ENCODE results near the gene MUC3A.
"Not testable (repeated sequence)": the region's sequence is repeated elsewhere in the genome, so short reads cannot be mapped to it uniquely, and the experiment has no call there.

Gene MUC3A

GRCh38 chr7:100949227-100949932 lies at the start of gene MUC3A:
TSS of gene MUC3A (plus strand) at chr7:100949534. CDS start at chr7:100949625, 91 bp downstream.
- DNase-seq (ENCODE audit: low read depth), result no peak
- TF ChIP-seq, protein P1, sequence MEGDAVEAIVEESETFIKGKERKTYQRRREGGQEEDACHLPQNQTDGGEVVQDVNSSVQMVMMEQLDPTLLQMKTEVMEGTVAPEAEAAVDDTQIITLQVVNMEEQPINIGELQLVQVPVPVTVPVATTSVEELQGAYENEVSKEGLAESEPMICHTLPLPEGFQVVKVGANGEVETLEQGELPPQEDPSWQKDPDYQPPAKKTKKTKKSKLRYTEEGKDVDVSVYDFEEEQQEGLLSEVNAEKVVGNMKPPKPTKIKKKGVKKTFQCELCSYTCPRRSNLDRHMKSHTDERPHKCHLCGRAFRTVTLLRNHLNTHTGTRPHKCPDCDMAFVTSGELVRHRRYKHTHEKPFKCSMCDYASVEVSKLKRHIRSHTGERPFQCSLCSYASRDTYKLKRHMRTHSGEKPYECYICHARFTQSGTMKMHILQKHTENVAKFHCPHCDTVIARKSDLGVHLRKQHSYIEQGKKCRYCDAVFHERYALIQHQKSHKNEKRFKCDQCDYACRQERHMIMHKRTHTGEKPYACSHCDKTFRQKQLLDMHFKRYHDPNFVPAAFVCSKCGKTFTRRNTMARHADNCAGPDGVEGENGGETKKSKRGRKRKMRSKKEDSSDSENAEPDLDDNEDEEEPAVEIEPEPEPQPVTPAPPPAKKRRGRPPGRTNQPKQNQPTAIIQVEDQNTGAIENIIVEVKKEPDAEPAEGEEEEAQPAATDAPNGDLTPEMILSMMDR (IDR thresholded peaks at IDR 0.05; ENCODE audit: insufficient read depth, low read depth, low read length, missing control alignments), result no peak
- H3K4me3 ChIP-seq (ENCODE audit: low read depth, low read length), result no peak within 1 kb of the TSS

DNA sequence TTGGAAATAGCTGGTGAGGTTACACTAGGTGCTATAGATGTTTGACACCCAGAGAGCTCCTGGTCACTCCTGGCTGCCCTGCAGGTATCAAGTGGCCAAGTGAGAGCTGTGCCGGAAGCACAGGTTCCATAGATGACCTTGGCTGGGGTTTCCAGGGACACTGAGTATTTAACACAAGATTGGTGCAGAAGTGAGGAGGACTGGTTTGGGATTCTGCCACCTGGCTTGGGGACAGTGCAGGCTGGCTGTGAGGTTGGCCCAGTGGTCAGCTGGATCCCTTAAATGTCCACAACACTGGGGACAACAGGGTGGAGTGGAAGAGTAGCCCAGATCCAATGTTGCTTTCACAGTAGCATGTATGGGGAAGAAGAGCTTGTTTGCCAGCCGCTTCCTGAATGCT lies 48.4 kb upstream of the MUC3A start:
- TF ChIP-seq, protein P1 (IDR thresholded peaks at IDR 0.05; ENCODE audit: insufficient read depth, low read depth, low read length, missing control alignments), result no peak
- DNase-seq (ENCODE audit: low read depth), result no peak
- H3K4me3 ChIP-seq (ENCODE audit: low read depth, low read length), result no peak overlapping the region

- no peak for DNase-seq (ENCODE audit: low read depth)
- TF ChIP-seq, protein P1 (IDR thresholded peaks at IDR 0.05; ENCODE audit: insufficient read depth, low read depth, low read length, missing control alignments), result no peak
- H3K4me3 ChIP-seq (ENCODE audit: low read depth, low read length), result no peak overlapping the region
These were observed 47.4 kb upstream of the MUC3A start for GRCh38 chr7:100901921-100902332.

GRCh38 chr7:100902638-100903037 lies 46.7 kb upstream of the MUC3A start:
- no peak for DNase-seq (ENCODE audit: low read depth)
- no peak overlapping the region for H3K4me3 ChIP-seq (ENCODE audit: low read depth, low read length)
- TF ChIP-seq, protein P1 (IDR thresholded peaks at IDR 0.05; ENCODE audit: insufficient read depth, low read depth, low read length, missing control alignments), result no peak

DNA sequence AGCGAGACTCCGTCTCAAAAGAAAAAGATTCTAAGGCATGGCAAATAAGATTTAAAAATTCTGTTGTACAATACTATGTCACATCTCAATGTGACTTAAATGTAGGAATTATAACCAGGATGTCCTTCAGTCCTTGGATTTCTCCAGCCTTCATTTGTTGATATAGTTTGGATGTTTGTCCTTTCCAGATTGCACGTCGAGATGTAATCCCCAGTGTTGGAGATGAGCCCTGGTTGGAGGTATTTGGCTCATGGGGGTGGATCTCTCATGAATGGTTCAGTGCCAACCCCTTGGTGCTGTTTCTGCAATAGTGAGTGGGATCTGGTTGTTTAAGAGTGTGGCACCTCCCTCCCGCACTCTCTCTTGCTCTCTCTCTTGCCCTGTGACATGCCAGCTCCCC lies 40.8 kb upstream of the MUC3A start:
- no peak overlapping the region for H3K4me3 ChIP-seq (ENCODE audit: low read depth, low read length)
- TF ChIP-seq, protein P1 (IDR thresholded peaks at IDR 0.05; ENCODE audit: insufficient read depth, low read depth, low read length, missing control alignments), result no peak
- DNase-seq (ENCODE audit: low read depth), result no peak

GRCh38 chr7:100910443-100910842 lies 38.9 kb upstream of the MUC3A start:
- DNase-seq (ENCODE audit: low read depth); H3K4me3 ChIP-seq (ENCODE audit: low read depth, low read length): not testable (repeated sequence)

DNA sequence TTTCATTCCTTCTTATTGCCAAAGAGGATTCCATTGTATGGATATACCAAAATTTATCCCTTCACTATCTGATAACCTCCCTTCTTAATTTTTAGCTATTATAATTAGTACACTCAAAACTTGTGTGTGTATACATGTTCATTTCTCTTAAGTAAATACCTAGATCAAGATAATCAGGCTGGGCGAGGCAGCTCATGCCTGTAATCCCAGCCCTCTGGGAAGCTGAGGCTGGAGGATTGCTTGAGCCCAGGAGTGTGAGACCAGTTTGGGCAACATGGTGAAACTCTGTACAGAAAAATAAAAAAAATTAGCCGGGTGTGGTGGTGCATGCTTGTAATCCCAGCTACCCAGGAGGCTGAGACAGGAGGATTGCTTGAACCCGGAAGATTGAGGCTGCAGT lies 37.9 kb upstream of the MUC3A start:
- H3K4me3 ChIP-seq (ENCODE audit: low read depth, low read length), result no peak overlapping the region
- TF ChIP-seq, protein P1 (IDR thresholded peaks at IDR 0.05; ENCODE audit: insufficient read depth, low read depth, low read length, missing control alignments), result no peak
- no peak for DNase-seq (ENCODE audit: low read depth)
